Measurements from ENCODE around the gene HOXD3. TPM values are rescaled to one million over a fixed set of nuclear protein-coding genes. Genes with fewer than 3 reads are reported as not detected.

HOXD3 gene
- total RNA-seq, 2 experiments from 2014 or later, result not detected

- intact Hi-C loops (cut with micrococcal nuclease; ENCODE audit: unreplicated experiment), result no loop called here
- Histone ChIP-seq H3K9me3 (ENCODE audit: low read length) (no peaks in the 10 kb centered on the region), H3K36me3 (ENCODE audit: insufficient read depth, low read length) (no peaks in the 10 kb centered on the region), H3K9me2 (ENCODE audit: insufficient read depth, low read length) (no peaks in the 10 kb centered on the region), H3K4me3 (ENCODE audit: low read depth, low read length, poor library complexity, severe bottlenecking) (peak overlapping the region; percentile 36), H3K79me2 (ENCODE audit: insufficient read depth, low read depth, low read length) (no peaks in the 10 kb centered on the region), H3K4me2 (ENCODE audit: low read length) (peak overlapping the region; percentile 35), H3K27ac (ENCODE audit: low read depth, low read length, poor library complexity, severe bottlenecking) (no peak overlapping the region), H2AFZ (ENCODE audit: low read length) (no peak overlapping the region), H4K20me1 (ENCODE audit: insufficient read depth, low read length) (no peaks in the 10 kb centered on the region), H3K4me1 (ENCODE audit: insufficient read depth, low read length, poor library complexity, severe bottlenecking) (no peaks in the 10 kb centered on the region)
- no TSS peak for BruUV-seq (replicated peaks)
- ChIA-PET POLR2A (interaction anchor here (0.7 to 1.0 kb wide), 3 partner anchors 164 to 422 kb away, joined by 4 to 8 read pairs (median 7); no protein-coding TSS in a partner anchor), CTCF (ENCODE audit: unreplicated experiment) (interaction anchor here (1.2 kb wide), 1 partner anchor 322 kb away, joined by 7 read pairs; no protein-coding TSS in a partner anchor)
- no peak for DNase-seq (ENCODE audit: low spot score)
- TF ChIP-seq, protein P1, sequence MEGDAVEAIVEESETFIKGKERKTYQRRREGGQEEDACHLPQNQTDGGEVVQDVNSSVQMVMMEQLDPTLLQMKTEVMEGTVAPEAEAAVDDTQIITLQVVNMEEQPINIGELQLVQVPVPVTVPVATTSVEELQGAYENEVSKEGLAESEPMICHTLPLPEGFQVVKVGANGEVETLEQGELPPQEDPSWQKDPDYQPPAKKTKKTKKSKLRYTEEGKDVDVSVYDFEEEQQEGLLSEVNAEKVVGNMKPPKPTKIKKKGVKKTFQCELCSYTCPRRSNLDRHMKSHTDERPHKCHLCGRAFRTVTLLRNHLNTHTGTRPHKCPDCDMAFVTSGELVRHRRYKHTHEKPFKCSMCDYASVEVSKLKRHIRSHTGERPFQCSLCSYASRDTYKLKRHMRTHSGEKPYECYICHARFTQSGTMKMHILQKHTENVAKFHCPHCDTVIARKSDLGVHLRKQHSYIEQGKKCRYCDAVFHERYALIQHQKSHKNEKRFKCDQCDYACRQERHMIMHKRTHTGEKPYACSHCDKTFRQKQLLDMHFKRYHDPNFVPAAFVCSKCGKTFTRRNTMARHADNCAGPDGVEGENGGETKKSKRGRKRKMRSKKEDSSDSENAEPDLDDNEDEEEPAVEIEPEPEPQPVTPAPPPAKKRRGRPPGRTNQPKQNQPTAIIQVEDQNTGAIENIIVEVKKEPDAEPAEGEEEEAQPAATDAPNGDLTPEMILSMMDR (conservative IDR thresholded peaks at IDR 0.05; ENCODE audit: low read length), result no peak
- TF ChIP-seq EZH2phosphoT487 (IDR thresholded peaks at IDR 0.05; ENCODE audit: borderline replicate concordance, low read depth, low read length), result peak; percentile 64; the same call in 1 of the 2 replicates
Measured at GRCh38 chr2:176132205-176133171, 24.6 kb upstream of the HOXD3 start.

GRCh38 chr2:176133389-176133788 lies 23.7 kb upstream of the HOXD3 start:
- CTCF ChIA-PET (ENCODE audit: unreplicated experiment), result no interaction called here
- TF ChIP-seq, protein P1 (conservative IDR thresholded peaks at IDR 0.05; ENCODE audit: low read length), result no peak
- no peak for TF ChIP-seq EZH2phosphoT487 (IDR thresholded peaks at IDR 0.05; ENCODE audit: borderline replicate concordance, low read depth, low read length)
- DNase-seq (ENCODE audit: low spot score), result no peak
- POLR2A ChIA-PET, result interaction anchor here (0.7 kb wide), 1 partner anchor 455 kb away, joined by 3 read pairs; no protein-coding TSS in a partner anchor
- no peaks in the 10 kb centered on the region for H3K9me3 ChIP-seq (ENCODE audit: low read length)
- H3K4me1 ChIP-seq (ENCODE audit: insufficient read depth, low read length, poor library complexity, severe bottlenecking), result no peaks in the 10 kb centered on the region
- no peaks in the 10 kb centered on the region for H3K79me2 ChIP-seq (ENCODE audit: insufficient read depth, low read depth, low read length)
- no peaks in the 10 kb centered on the region for H4K20me1 ChIP-seq (ENCODE audit: insufficient read depth, low read length)
- no peak overlapping the region for H3K4me2 ChIP-seq (ENCODE audit: low read length)
- H2AFZ ChIP-seq (ENCODE audit: low read length), result no peak overlapping the region
- no peaks in the 10 kb centered on the region for H3K9me2 ChIP-seq (ENCODE audit: insufficient read depth, low read length)
- BruUV-seq (replicated peaks), result no TSS peak
- intact Hi-C loops (cut with micrococcal nuclease; ENCODE audit: unreplicated experiment), result no loop called here
- H3K4me3 ChIP-seq (ENCODE audit: low read depth, low read length, poor library complexity, severe bottlenecking), result no peak overlapping the region
- H3K27ac ChIP-seq (ENCODE audit: low read depth, low read length, poor library complexity, severe bottlenecking), result no peak overlapping the region
- no peaks in the 10 kb centered on the region for H3K36me3 ChIP-seq (ENCODE audit: insufficient read depth, low read length)

Measured in OCI-LY7 (cell line).